Endometrial microvascular endothelial cells (primary cell): ENCODE measurements around the gene NOB1. TPM values are rescaled to one million over a fixed set of nuclear protein-coding genes. Genes with fewer than 3 reads are reported as not detected.
"Not testable (repeated sequence)": the region's sequence is repeated elsewhere in the genome, so short reads cannot be mapped to it uniquely, and the experiment has no call there.

Experiments used
- in situ Hi-C: cut with HindIII; loops from 2 replicates; pipeline ENCODE4 v1.10.0; 2017; ENCODE audit warnings: low sequenced_read_pairs, low pct_unique_long_range_greater_than_20kb; ENCODE audit errors: inconsistent ontology term
- total RNA-seq: library from RNA; depleted of rRNA; stranded (reverse); fragments of >200 nt; gene quantifications from one replicate; pipeline ENCODE4 v1.2.3, GENCODE V29; 2015; ENCODE audit errors: inconsistent ontology term

The NOB1 gene
- total RNA-seq: 43.9 TPM

- in situ Hi-C loops: no loop called here
Observed at GRCh38 chr16:69754469-69755310, at the start of gene NOB1. Gene NOB1, minus strand, starts transcription at chr16:69754926. Its CDS starts 16 bp downstream, at chr16:69754910.

- in situ Hi-C loops: no loop called here
Observed at GRCh38 chr16:69804297-69804696, 49.6 kb upstream of the NOB1 start.

GRCh38 chr16:69799611-69800031 is 44.9 kb upstream of the NOB1 start:
- in situ Hi-C loops: no loop called here

- in situ Hi-C loops: no loop called here
Observed at GRCh38 chr16:69798466-69798865, 43.7 kb upstream of the NOB1 start.

GRCh38 chr16:69796285-69797118 is 41.8 kb upstream of the NOB1 start:
- in situ Hi-C loops: no loop called here

GRCh38 chr16:69794486-69794885 is 39.8 kb upstream of the NOB1 start:
- in situ Hi-C loops: no loop called here

GRCh38 chr16:69793526-69793925 is 38.8 kb upstream of the NOB1 start:
- in situ Hi-C loops: no loop called here

GRCh38 chr16:69791391-69791847 is 36.7 kb upstream of the NOB1 start:
- in situ Hi-C loops: not testable (repeated sequence)

- in situ Hi-C loops: no loop called here
Observed at GRCh38 chr16:69787883-69788282, 33.2 kb upstream of the NOB1 start.

GRCh38 chr16:69784586-69784985 is 29.9 kb upstream of the NOB1 start:
- in situ Hi-C loops: no loop called here

- in situ Hi-C loops: no loop called here
Observed at GRCh38 chr16:69781118-69781517, 26.4 kb upstream of the NOB1 start.

- in situ Hi-C loops: no loop called here
Observed at GRCh38 chr16:69779724-69780123, 25.0 kb upstream of the NOB1 start.

- in situ Hi-C loops: no loop called here
Observed at GRCh38 chr16:69775563-69775962, 20.8 kb upstream of the NOB1 start.

GRCh38 chr16:69773260-69773947 is 18.7 kb upstream of the NOB1 start:
- in situ Hi-C loops: no loop called here

GRCh38 chr16:69771651-69771967 is 16.9 kb upstream of the NOB1 start:
- in situ Hi-C loops: no loop called here

GRCh38 chr16:69769404-69769803 is 14.7 kb upstream of the NOB1 start:
- in situ Hi-C loops: no loop called here

- in situ Hi-C loops: no loop called here
Observed at GRCh38 chr16:69768666-69769065, 13.9 kb upstream of the NOB1 start.

- in situ Hi-C loops: no loop called here
Observed at GRCh38 chr16:69767459-69768229, 12.9 kb upstream of the NOB1 start.

GRCh38 chr16:69763599-69763942 is 8.8 kb upstream of the NOB1 start:
- in situ Hi-C loops: no loop called here
